Measurements from ENCODE around the gene FNDC1.

DNA sequence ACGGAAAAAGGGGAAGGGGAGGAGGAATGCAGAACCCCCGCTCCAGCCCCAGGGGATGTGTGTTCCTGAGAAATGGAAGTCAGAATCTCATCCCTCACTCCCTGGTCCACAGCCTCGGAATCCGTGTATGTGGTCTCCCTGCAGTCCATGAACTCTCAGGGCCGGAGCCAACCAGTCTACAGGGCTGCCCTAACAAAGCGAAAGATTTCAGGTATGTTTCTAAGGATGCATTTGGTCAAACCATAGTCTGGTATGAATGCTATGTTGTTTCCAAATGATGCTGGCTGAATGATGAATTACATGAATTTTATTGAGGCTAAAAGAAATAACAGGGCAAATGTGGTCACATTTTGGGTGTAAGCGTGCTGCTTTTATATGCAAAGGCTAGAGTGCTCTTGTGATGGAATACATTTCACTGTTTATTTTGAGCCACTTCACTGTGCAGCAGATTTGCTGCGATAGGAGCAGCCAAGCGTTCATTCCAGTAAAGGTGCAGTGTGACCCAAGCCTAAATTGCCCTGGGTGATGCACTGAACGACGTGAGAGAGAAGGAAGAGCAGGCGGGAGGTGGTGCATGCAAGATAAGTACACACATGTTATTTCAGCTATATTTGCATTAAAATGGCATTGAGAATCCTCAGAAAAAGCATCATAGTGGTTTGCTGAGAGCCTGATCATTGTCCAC is 52.4 kb downstream of the FNDC1 start:
- TF ChIP-seq, protein P1, sequence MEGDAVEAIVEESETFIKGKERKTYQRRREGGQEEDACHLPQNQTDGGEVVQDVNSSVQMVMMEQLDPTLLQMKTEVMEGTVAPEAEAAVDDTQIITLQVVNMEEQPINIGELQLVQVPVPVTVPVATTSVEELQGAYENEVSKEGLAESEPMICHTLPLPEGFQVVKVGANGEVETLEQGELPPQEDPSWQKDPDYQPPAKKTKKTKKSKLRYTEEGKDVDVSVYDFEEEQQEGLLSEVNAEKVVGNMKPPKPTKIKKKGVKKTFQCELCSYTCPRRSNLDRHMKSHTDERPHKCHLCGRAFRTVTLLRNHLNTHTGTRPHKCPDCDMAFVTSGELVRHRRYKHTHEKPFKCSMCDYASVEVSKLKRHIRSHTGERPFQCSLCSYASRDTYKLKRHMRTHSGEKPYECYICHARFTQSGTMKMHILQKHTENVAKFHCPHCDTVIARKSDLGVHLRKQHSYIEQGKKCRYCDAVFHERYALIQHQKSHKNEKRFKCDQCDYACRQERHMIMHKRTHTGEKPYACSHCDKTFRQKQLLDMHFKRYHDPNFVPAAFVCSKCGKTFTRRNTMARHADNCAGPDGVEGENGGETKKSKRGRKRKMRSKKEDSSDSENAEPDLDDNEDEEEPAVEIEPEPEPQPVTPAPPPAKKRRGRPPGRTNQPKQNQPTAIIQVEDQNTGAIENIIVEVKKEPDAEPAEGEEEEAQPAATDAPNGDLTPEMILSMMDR (conservative IDR thresholded peaks at IDR 0.05 in 1 of 2, IDR thresholded peaks at IDR 0.05 in 1 of 2; ENCODE audit: extremely low read depth in 1 of 2, insufficient read depth in 1 of 2, low read depth in 1 of 2, low read length in 2 of 2) = no peak
- TF ChIP-seq EZH2 (IDR thresholded peaks at IDR 0.05; ENCODE audit: borderline replicate concordance, low read length) = no peak
